ENCODE data around the gene RNF144B. TPM values are rescaled to one million over a fixed set of nuclear protein-coding genes. Genes with fewer than 3 reads are reported as not detected.

Gene RNF144B
- total RNA-seq, 1 donor from 2014 or later: 14.7 TPM

DNA sequence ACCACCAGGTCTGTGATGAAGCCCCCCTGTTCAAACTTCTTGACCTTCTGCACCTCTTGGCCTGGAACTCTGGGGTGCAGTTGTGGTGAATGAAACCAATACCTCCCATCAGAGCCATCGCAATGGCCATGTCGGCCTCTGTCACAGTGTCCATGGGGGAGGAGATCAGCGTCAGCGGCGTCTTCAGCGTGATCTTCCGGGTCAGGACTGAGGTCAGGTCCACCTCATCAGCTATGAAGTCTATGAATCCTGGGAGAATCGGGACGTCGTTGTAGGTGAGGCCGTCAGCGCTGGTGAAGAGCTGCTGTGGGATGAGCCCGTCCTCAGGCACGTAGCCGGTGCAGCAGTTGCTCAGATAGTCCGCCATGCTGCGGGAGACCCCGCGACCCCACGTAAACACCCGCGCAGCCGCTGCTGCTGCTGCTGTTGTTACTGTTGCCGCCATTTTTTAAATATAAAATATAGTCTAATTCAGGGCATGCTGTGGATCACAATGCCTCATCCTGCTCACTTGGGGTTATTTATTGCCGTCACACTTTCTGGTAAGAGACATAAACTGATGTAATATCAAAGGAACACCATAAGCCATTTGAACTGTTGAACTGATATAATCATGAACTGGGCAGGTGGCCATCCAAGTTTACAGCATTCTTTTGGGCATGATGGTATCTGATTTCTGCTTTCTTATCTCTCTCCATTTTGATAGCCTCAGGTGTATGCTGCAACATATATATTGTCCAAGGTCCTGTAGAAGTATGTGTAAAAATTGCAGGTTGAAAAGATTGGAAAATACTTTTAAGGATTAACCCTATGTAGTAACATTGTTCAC lies 18.7 kb upstream of the RNF144B start:
- Mint-ChIP-seq H3K9me3 (ENCODE audit: unreplicated experiment) (no peaks in the 10 kb centered on the region), H3K4me1 (ENCODE audit: unreplicated experiment) (no peaks in the 10 kb centered on the region), H3K4me3 (ENCODE audit: unreplicated experiment) (no peak overlapping the region), H3K27ac (ENCODE audit: unreplicated experiment) (no peak overlapping the region), H3K36me3 (ENCODE audit: unreplicated experiment) (peaks cover 2% of the 10 kb centered on the region), H3K27me3 (ENCODE audit: unreplicated experiment) (no peaks in the 10 kb centered on the region)
- no peak for TF ChIP-seq CTCF (IDR thresholded peaks at IDR 0.05)
- no peak for DNase-seq (ENCODE audit: extremely low spot score, unreplicated experiment)

GRCh38 chr6:18371010-18371409 lies 16.1 kb upstream of the RNF144B start:
- Mint-ChIP-seq H3K9me3 (ENCODE audit: unreplicated experiment) (no peaks in the 10 kb centered on the region), H3K36me3 (ENCODE audit: unreplicated experiment) (no peaks in the 10 kb centered on the region), H3K4me1 (ENCODE audit: unreplicated experiment) (no peaks in the 10 kb centered on the region), H3K27ac (ENCODE audit: unreplicated experiment) (no peak overlapping the region), H3K4me3 (ENCODE audit: unreplicated experiment) (no peak overlapping the region), H3K27me3 (ENCODE audit: unreplicated experiment) (no peaks in the 10 kb centered on the region)
- TF ChIP-seq CTCF (IDR thresholded peaks at IDR 0.05): no peak
- no peak for DNase-seq (ENCODE audit: extremely low spot score, unreplicated experiment)

- Mint-ChIP-seq H3K4me3 (ENCODE audit: unreplicated experiment) (no peak overlapping the region), H3K36me3 (ENCODE audit: unreplicated experiment) (no peaks in the 10 kb centered on the region), H3K27ac (ENCODE audit: unreplicated experiment) (no peak overlapping the region), H3K9me3 (ENCODE audit: unreplicated experiment) (no peaks in the 10 kb centered on the region), H3K4me1 (ENCODE audit: unreplicated experiment) (no peaks in the 10 kb centered on the region), H3K27me3 (ENCODE audit: unreplicated experiment) (no peaks in the 10 kb centered on the region)
- no peak for TF ChIP-seq CTCF (IDR thresholded peaks at IDR 0.05)
- DNase-seq (ENCODE audit: extremely low spot score, unreplicated experiment): no peak
These were observed 15.5 kb upstream of the RNF144B start for GRCh38 chr6:18371656-18372055.

- DNase-seq (ENCODE audit: extremely low spot score, unreplicated experiment): no peak
- H3K9me3 Mint-ChIP-seq (ENCODE audit: unreplicated experiment): no peaks in the 10 kb centered on the region
- no peak overlapping the region for H3K27ac Mint-ChIP-seq (ENCODE audit: unreplicated experiment)
These were observed 6.9 kb upstream of the RNF144B start for GRCh38 chr6:18380158-18380836.

More at GRCh38 chr6:18380158-18380836, 6.9 kb upstream of the RNF144B start:
- no peak for TF ChIP-seq CTCF (IDR thresholded peaks at IDR 0.05)
- no peaks in the 10 kb centered on the region for H3K27me3 Mint-ChIP-seq (ENCODE audit: unreplicated experiment)
- H3K36me3 Mint-ChIP-seq (ENCODE audit: unreplicated experiment): no peaks in the 10 kb centered on the region
- no peaks in the 10 kb centered on the region for H3K4me1 Mint-ChIP-seq (ENCODE audit: unreplicated experiment)
- no peak overlapping the region for H3K4me3 Mint-ChIP-seq (ENCODE audit: unreplicated experiment)
